OCI-LY1 (cell line): ENCODE results near the gene ZNRF3.

Experiments
- H2AFZ ChIP-seq: fragments of 200-600 bp; sonication (generic), shearing (Covaris generic); 2 replicates; pipeline ENCODE4 v1.6.0; 2014; ENCODE audit warnings: antibody characterized with exemption, mild to moderate bottlenecking, low read length
- H3F3A ChIP-seq: fragments of 200-600 bp; sonication (generic), shearing (Covaris generic); 2 replicates; pipeline ENCODE4 v1.6.0; 2014; ENCODE audit warnings: mild to moderate bottlenecking, antibody characterized with exemption, low read length, moderate library complexity; ENCODE audit not compliant: insufficient read depth
- H3K27ac ChIP-seq: fragments of 200-600 bp; sonication (generic); 2 replicates; pipeline ENCODE4 v1.5.1; 2014; ENCODE audit warnings: low read length, mixed run types, mild to moderate bottlenecking, low read depth; ENCODE audit not compliant: poor library complexity, severe bottlenecking
- H3K27me3 ChIP-seq: fragments of 200-600 bp; sonication (generic); 2 replicates; pipeline ENCODE4 v1.6.0; 2014; ENCODE audit warnings: antibody characterized with exemption, mild to moderate bottlenecking, low read length, moderate library complexity; ENCODE audit not compliant: insufficient read depth
- H3K36me3 ChIP-seq: fragments of 200-600 bp; sonication (generic); 2 replicates; pipeline ENCODE4 v1.6.1; 2014; ENCODE audit warnings: mild to moderate bottlenecking, antibody characterized with exemption, low read length, moderate library complexity, mixed read lengths; ENCODE audit not compliant: insufficient read depth
- H3K4me1 ChIP-seq: fragments of 200-600 bp; sonication (generic); 2 replicates; pipeline ENCODE4 v1.5.1; 2014; ENCODE audit warnings: mild to moderate bottlenecking, low read length, moderate library complexity; ENCODE audit not compliant: insufficient read depth, severe bottlenecking
- H3K4me2 ChIP-seq: fragments of 200-600 bp; sonication (generic), shearing (Covaris generic); 2 replicates; pipeline ENCODE4 v1.6.1; 2014; ENCODE audit warnings: low read length
- H3K4me3 ChIP-seq: fragments of 200-600 bp; sonication (generic); 2 replicates; pipeline ENCODE4 v1.5.1; 2014; ENCODE audit warnings: low read length, low read depth, mild to moderate bottlenecking, mixed read lengths; ENCODE audit not compliant: poor library complexity, severe bottlenecking
- H3K79me2 ChIP-seq: fragments of 200-600 bp; shearing (Covaris generic); 2 replicates; pipeline ENCODE4 v1.6.1; 2016; ENCODE audit warnings: mixed run types, low read length, mixed read lengths; ENCODE audit not compliant: insufficient read depth
- H3K9ac ChIP-seq: fragments of 200-600 bp; sonication (generic), shearing (Covaris generic); 2 replicates; pipeline ENCODE4 v1.6.1; 2014; ENCODE audit warnings: mild to moderate bottlenecking, low read length, mixed read lengths
- H3K9me2 ChIP-seq: fragments of 200-600 bp; sonication (generic), shearing (Covaris generic); 2 replicates; pipeline ENCODE4 v1.6.1; 2014; ENCODE audit warnings: low read depth, mild to moderate bottlenecking, low read length, mixed read lengths
- H3K9me3 ChIP-seq: fragments of 200-600 bp; shearing (Covaris generic); 2 replicates; pipeline ENCODE4 v1.6.1; 2014; ENCODE audit warnings: low read length, mixed read lengths
- H4K20me1 ChIP-seq: fragments of 200-600 bp; sonication (generic), shearing (Covaris generic); 2 replicates; pipeline ENCODE4 v1.6.0; 2016; ENCODE audit warnings: mild to moderate bottlenecking, low read length; ENCODE audit not compliant: insufficient read depth
- CTCF ChIP-seq: fragments of 200-600 bp; sonication (generic), shearing (Covaris generic); IDR thresholded peaks from 2 replicates; pipeline ENCODE4 v1.5.1; 2017; ENCODE audit warnings: mild to moderate bottlenecking, antibody characterized with exemption, low read length, moderate library complexity, mixed read lengths
- EZH2 ChIP-seq: fragments of 200-600 bp; sonication (generic), shearing (Covaris generic); IDR thresholded peaks from 2 replicates; pipeline ENCODE4 v1.8.0; 2017; ENCODE audit warnings: borderline replicate concordance, mixed run types, mild to moderate bottlenecking, antibody characterized with exemption, low read length, moderate library complexity, mixed read lengths

Gene ZNRF3

GRCh38 chr22:29072979-29073617 is 189.7 kb downstream of the ZNRF3 start, which contains the start of gene KREMEN1:
Gene KREMEN1 (plus strand): TSS chr22:29073035. CDS start chr22:29073131, 96 bp downstream.
- Histone ChIP-seq H3K9me2 (no peaks in the 10 kb centered on the region), H2AFZ (no peak within 1 kb of the TSS), H3K27me3 (no peaks in the 10 kb centered on the region; the same call in 1 of the 2 replicates), H3K36me3 (no peaks in the 10 kb centered on the region), H3K4me1 (peaks cover 19% of the 10 kb centered on the region), H3K9me3 (no peaks in the 10 kb centered on the region), H3K4me3 (peak within 1 kb of the TSS; percentile 45), H3F3A (no peaks in the 10 kb centered on the region), H4K20me1 (no peaks in the 10 kb centered on the region), H3K4me2 (peak within 1 kb of the TSS; percentile 44), H3K79me2 (no peaks in the 10 kb centered on the region), H3K27ac (no peak within 1 kb of the TSS), H3K9ac (no peak within 1 kb of the TSS)
- TF ChIP-seq CTCF (no peak), EZH2 (no peak)

DNA sequence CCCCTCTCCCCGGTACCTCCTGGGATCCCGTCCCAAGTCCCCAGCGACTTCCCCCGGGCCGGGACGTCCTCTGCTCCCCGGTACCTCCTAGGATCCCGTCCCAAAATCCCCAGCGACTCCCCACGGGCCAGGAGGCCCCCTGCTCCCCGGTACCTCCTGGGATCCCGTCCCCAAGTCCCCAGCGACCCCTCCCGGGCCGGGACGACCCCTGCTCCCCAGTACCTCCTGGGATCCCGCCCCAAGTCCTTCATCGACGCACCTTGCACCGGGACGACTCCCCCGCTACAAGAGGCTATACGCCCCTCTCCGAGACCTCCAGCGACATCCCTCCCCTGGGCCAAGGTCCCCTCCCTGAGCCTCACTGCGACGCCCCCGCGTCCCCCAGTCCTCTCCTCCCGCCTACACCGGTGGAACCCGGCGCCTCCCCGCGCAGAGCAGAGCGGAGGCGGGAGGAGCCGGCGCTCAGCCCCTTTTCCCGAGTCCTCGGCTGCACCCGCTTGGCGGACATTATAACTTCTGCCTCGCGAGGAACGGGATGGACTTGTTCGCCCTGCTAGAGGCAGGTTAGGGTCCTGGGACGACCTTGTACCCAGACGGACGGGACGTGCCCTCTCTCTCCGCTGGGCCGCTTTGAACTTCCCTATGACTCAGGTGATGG is 190.4 kb downstream of the ZNRF3 start:
- H3K4me2 ChIP-seq: peak overlapping the region; percentile 44; the same call in 1 of the 2 replicates
- no peak overlapping the region for H3K9ac ChIP-seq
- no peaks in the 10 kb centered on the region for H3K36me3 ChIP-seq

GRCh38 chr22:29074276-29074772 is 191.0 kb downstream of the ZNRF3 start:
- Histone ChIP-seq H3K4me3 (no peak overlapping the region), H3K27ac (no peak overlapping the region), H3K9ac (no peak overlapping the region), H3K27me3 (no peaks in the 10 kb centered on the region; the same call in 1 of the 2 replicates), H3K4me1 (peaks cover 31% of the 10 kb centered on the region), H3K4me2 (no peak overlapping the region), H2AFZ (no peak overlapping the region), H3K79me2 (no peaks in the 10 kb centered on the region), H3K36me3 (no peaks in the 10 kb centered on the region), H4K20me1 (no peaks in the 10 kb centered on the region), H3F3A (no peaks in the 10 kb centered on the region), H3K9me3 (no peaks in the 10 kb centered on the region), H3K9me2 (no peaks in the 10 kb centered on the region)
- TF ChIP-seq EZH2 (no peak), CTCF (no peak)

More for the DNA sequence above, 190.4 kb downstream of the ZNRF3 start:
- peak overlapping the region; percentile 45 for H3K4me3 ChIP-seq
- H3K9me2 ChIP-seq: no peaks in the 10 kb centered on the region
- no peak overlapping the region for H3K27ac ChIP-seq
- no peak overlapping the region for H2AFZ ChIP-seq
- H3K27me3 ChIP-seq: no peaks in the 10 kb centered on the region; the same call in 1 of the 2 replicates
- TF ChIP-seq EZH2: no peak
- no peak for TF ChIP-seq CTCF
- H3K79me2 ChIP-seq: no peaks in the 10 kb centered on the region
- H3K9me3 ChIP-seq: no peaks in the 10 kb centered on the region
- peaks cover 26% of the 10 kb centered on the region for H3K4me1 ChIP-seq
- H3F3A ChIP-seq: no peaks in the 10 kb centered on the region
- H4K20me1 ChIP-seq: no peaks in the 10 kb centered on the region
